CD14-positive monocyte (primary cell): ENCODE data around the gene KRT82. TPM values are rescaled to one million over a fixed set of nuclear protein-coding genes. Genes with fewer than 3 reads are reported as not detected.

Experiments used
- DNase-seq, 3 donors: peaks; one replicate each; pipeline ENCODE4 v3.0.0-alpha.2; 2011 to 2022
- H2AFZ ChIP-seq: 2 replicates; pipeline ENCODE4 v1.6.0; 2012; ENCODE audit warnings: mild to moderate bottlenecking, low read depth, low read length, inconsistent platforms; ENCODE audit not compliant: insufficient read depth, poor library complexity, severe bottlenecking
- H3K27ac ChIP-seq, 2 donors: 1 replicate in 1 of 2; 2 replicates in 1 of 2; pipeline ENCODE4 v1.5.1; 2012 to 2013; ENCODE audit warnings: low read length in 2 of 2, control low read depth in 1 of 2, inconsistent platforms in 1 of 2, low read depth in 1 of 2, mild to moderate bottlenecking in 1 of 2
- H3K27me3 ChIP-seq, 2 donors: one replicate each; pipeline versions ENCODE4 v1.6.0 to v1.6.1; 2011 to 2013; ENCODE audit warnings: low read length in 2 of 2; ENCODE audit not compliant: control insufficient read depth in 2 of 2, insufficient read depth in 2 of 2
- H3K36me3 ChIP-seq, 2 donors: replicated peaks in 1 of 2; 1 replicate in 1 of 2; 2 replicates in 1 of 2; pipeline versions ENCODE4 v1.5.1 to v1.6.1; 2012 to 2013; ENCODE audit warnings: low read length in 2 of 2, control low read depth in 1 of 2, inconsistent platforms in 1 of 2, mild to moderate bottlenecking in 1 of 2; ENCODE audit not compliant: insufficient read depth in 2 of 2, control insufficient read depth in 1 of 2
- H3K4me1 ChIP-seq, 2 donors: 1 replicate in 1 of 2; 2 replicates in 1 of 2; pipeline versions ENCODE4 v1.5.1 to v1.6.1; 2012 to 2013; ENCODE audit warnings: low read length in 2 of 2, control low read depth in 1 of 2, inconsistent platforms in 1 of 2, mild to moderate bottlenecking in 1 of 2, moderate library complexity in 1 of 2; ENCODE audit not compliant: insufficient read depth in 2 of 2, control insufficient read depth in 1 of 2
- H3K4me2 ChIP-seq: replicated peaks from 2 replicates; pipeline ENCODE3; 2012; ENCODE audit warnings: low read length, moderate library complexity, mild to moderate bottlenecking; ENCODE audit not compliant: poor library complexity, severe bottlenecking; ENCODE audit errors: extremely low read depth
- H3K4me3 ChIP-seq, 3 experiments: fragments of 200-600 bp in 1 of 3; sonication (generic) in 1 of 3; replicated peaks in 1 of 3; 1 replicate in 2 of 3; 2 replicates in 1 of 3; pipeline ENCODE4 v1.5.1; 2011 to 2013; ENCODE audit warnings: low read length in 3 of 3, mild to moderate bottlenecking in 3 of 3, control low read depth in 2 of 3, low read depth in 2 of 3, inconsistent platforms in 1 of 3, moderate library complexity in 1 of 3
- H3K79me2 ChIP-seq: 2 replicates; pipeline ENCODE4 v1.6.0; 2012; ENCODE audit warnings: mild to moderate bottlenecking, control low read depth, inconsistent platforms, low read length, moderate library complexity; ENCODE audit not compliant: insufficient read depth
- H3K9ac ChIP-seq: 2 replicates; pipeline ENCODE4 v1.6.0; 2017; ENCODE audit warnings: low read length, mild to moderate bottlenecking; ENCODE audit not compliant: insufficient read depth, poor library complexity, severe bottlenecking
- H3K9me3 ChIP-seq, 2 donors: replicated peaks in 1 of 2; 1 replicate in 1 of 2; 2 replicates in 1 of 2; pipeline versions ENCODE4 v1.5.1 to v1.6.1; 2012 to 2013; ENCODE audit warnings: low read length in 2 of 2, control low read depth in 1 of 2; ENCODE audit not compliant: control insufficient read depth in 1 of 2, insufficient read depth in 1 of 2
- H4K20me1 ChIP-seq: 2 replicates; pipeline ENCODE4 v1.6.0; 2012; ENCODE audit warnings: mild to moderate bottlenecking, low read length, control low read depth, moderate library complexity; ENCODE audit not compliant: insufficient read depth
- H3K27ac Mint-ChIP-seq, 7 donors: one replicate each; pipeline ENCODE4 v1.8.0; 2020; ENCODE audit warnings: mild to moderate bottlenecking in 7 of 7, mixed read lengths in 7 of 7, moderate library complexity in 6 of 7, inconsistent platforms in 2 of 7
- H3K27me3 Mint-ChIP-seq, 3 donors: one replicate each; pipeline ENCODE4 v1.8.0; 2021 to 2022; ENCODE audit warnings: low read depth in 3 of 3, mild to moderate bottlenecking in 3 of 3, mixed read lengths in 3 of 3, moderate library complexity in 3 of 3, inconsistent platforms in 1 of 3
- H3K36me3 Mint-ChIP-seq, 2 donors: one replicate each; pipeline ENCODE4 v1.8.0; 2020; ENCODE audit warnings: mixed read lengths in 2 of 2, inconsistent platforms in 1 of 2, mild to moderate bottlenecking in 1 of 2
- H3K4me1 Mint-ChIP-seq: one replicate; pipeline ENCODE4 v1.8.0; 2020; ENCODE audit warnings: mild to moderate bottlenecking, mixed read lengths
- H3K4me3 Mint-ChIP-seq, 2 donors: one replicate each; pipeline ENCODE4 v1.8.0; 2020; ENCODE audit warnings: mild to moderate bottlenecking in 2 of 2, mixed read lengths in 2 of 2, moderate library complexity in 1 of 2
- H3K9me3 Mint-ChIP-seq, 7 donors: one replicate each; pipeline ENCODE4 v1.8.0; 2020 to 2022; ENCODE audit warnings: mixed read lengths in 7 of 7, mild to moderate bottlenecking in 6 of 7, moderate library complexity in 6 of 7, inconsistent platforms in 2 of 7
- CTCF ChIP-seq: fragments of 200-600 bp; IDR thresholded peaks from one replicate; pipeline ENCODE4 v1.8.0; 2022; ENCODE audit warnings: antibody characterized with exemption, mild to moderate bottlenecking
- WGBS: methylation state at CpG from one replicate; pipeline ENCODE4 v1.1.5; 2013; ENCODE audit warnings: missing lambda C conversion rate; ENCODE audit not compliant: insufficient coverage; 5-methylcytosine and 5-hydroxymethylcytosine counted together
- intact Hi-C, 2 donors: fragments of 100-400 bp; cut with micrococcal nuclease; formaldehyde crosslinking; loops; one replicate each; pipeline versions ENCODE4 v1.15.0 to v1.15.1; 2023
- polyA plus RNA-seq, 3 donors: library from polyadenylated mRNA; depleted of rRNA in 1 of 3; unstranded in 2 of 3; stranded (reverse) in 1 of 3; fragments of 300-500 nt in 2 of 3; fragments of >200 nt in 1 of 3; fragmentation: Illumina TruSeq in 2 of 3; gene quantifications; 1 replicate in 2 of 3; 2 replicates in 1 of 3; pipeline ENCODE4 v1.2.3, GENCODE V29; 2012 to 2021

KRT82 gene
- polyA plus RNA-seq, 3 donors = not detected

DNA sequence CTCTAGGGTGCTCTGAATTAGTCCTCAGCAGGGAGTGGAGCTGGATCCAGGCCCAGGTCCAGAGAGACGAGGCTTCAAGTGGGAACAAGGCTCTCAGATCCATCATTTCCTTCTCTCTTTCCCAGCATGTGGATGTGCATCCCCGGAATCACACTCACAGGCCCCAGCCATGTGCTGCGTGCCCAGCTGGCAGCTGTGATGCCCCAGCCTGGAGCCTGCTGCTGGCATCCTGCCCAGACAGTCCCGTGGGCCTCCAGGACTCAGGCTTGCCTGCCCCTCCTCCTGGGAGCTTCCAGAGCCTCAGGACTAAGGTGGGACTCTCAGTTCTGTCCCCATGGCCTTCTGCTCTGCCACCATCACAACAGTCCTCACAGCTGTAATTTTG, 14.5 kb downstream of the KRT82 start:
- intact Hi-C loops = no loop called here
- no peak overlapping the region for H3K4me3 Mint-ChIP-seq
- H3K4me2 ChIP-seq = no peak overlapping the region
- WGBS = 90% methylated on average over 4 of the region's 4 CpGs
- no peaks in the 10 kb centered on the region for H3K27me3 ChIP-seq
- H3K36me3 Mint-ChIP-seq = no peaks in the 10 kb centered on the region
- H4K20me1 ChIP-seq = no peaks in the 10 kb centered on the region
- peaks cover 2 to 7% (median 5%) of the 10 kb centered on the region in 3 donors for H3K27me3 Mint-ChIP-seq
- no peaks in the 10 kb centered on the region for H3K36me3 ChIP-seq
- H3K4me3 ChIP-seq = no peak overlapping the region
- DNase-seq = no peak
- H3K9me3 ChIP-seq = no peaks in the 10 kb centered on the region
- no peaks in the 10 kb centered on the region for H3K79me2 ChIP-seq
- no peak overlapping the region for H3K27ac Mint-ChIP-seq
- H3K4me1 ChIP-seq = no peaks in the 10 kb centered on the region
- no peaks in the 10 kb centered on the region for H3K9me3 Mint-ChIP-seq
- H3K27ac ChIP-seq = no peak overlapping the region
- no peak overlapping the region for H2AFZ ChIP-seq
- no peaks in the 10 kb centered on the region for H3K4me1 Mint-ChIP-seq
- no peak overlapping the region for H3K9ac ChIP-seq
- no peak for TF ChIP-seq CTCF

DNA sequence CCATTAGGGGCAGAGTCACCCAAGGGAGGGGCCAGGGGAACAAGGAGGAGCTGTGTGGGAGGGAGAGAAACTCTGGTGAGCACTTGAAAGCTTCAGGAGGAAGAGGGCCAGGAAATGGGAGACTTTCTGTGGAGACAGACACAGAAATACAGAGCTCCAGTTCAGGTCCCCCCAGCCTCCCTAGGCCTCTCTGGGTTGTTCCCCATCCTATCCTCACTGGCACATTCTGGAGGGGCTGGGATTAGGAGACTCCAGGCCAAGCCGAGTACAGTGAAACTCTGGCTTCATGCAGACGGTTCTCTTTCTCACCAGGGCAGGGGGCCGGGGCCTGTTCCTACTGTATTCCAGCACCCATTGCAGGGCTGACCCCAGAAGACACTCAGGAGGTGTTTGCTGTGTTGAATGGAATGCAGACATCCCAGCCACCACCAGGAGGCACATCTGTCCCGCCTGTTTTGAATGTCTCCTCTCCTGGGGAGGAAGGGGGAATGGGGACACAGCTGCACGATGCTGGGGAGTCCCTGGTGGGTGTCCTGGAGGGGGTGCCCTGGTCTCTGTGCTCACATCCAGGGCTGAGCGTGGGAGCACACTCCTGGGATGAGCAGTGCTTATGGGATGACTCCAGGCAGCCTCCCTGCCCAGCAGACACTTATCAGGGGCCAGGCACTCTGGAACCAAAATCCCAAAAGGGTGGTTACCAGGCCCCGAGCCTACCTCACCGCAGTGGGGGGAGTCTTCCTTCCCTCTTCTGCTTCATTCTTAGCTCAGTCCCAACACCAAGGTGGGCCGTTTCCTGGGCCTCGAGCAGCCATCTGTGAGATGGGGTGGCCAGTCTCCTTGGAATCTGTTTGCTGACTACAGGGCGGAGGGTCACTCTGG, 15.2 kb downstream of the KRT82 start:
- Mint-ChIP-seq H3K9me3 (no peaks in the 10 kb centered on the region), H3K27ac (no peak overlapping the region), H3K4me3 (no peak overlapping the region), H3K4me1 (no peaks in the 10 kb centered on the region), H3K36me3 (no peaks in the 10 kb centered on the region), H3K27me3 (peaks cover 2 to 7% (median 5%) of the 10 kb centered on the region in 3 donors)
- no peak overlapping the region for H3K4me3 ChIP-seq
- intact Hi-C loops = no loop called here
- H4K20me1 ChIP-seq = no peaks in the 10 kb centered on the region
- peak; percentile 31 for TF ChIP-seq CTCF
- H3K9me3 ChIP-seq = no peaks in the 10 kb centered on the region
- H3K36me3 ChIP-seq = no peaks in the 10 kb centered on the region
- no peak overlapping the region for H3K27ac ChIP-seq
- H3K79me2 ChIP-seq = no peaks in the 10 kb centered on the region
- no peaks in the 10 kb centered on the region for H3K27me3 ChIP-seq
- no peaks in the 10 kb centered on the region for H3K4me1 ChIP-seq
- H2AFZ ChIP-seq = no peak overlapping the region
- DNase-seq = no peak
- no peak overlapping the region for H3K9ac ChIP-seq
- no peak overlapping the region for H3K4me2 ChIP-seq
- WGBS = 94% methylated on average over 2 of the region's 11 CpGs
